ENCODE data around the gene ZDHHC7. TPM values are rescaled to one million over a fixed set of nuclear protein-coding genes. Genes with fewer than 3 reads are reported as not detected.
"Not testable (repeated sequence)": the region's sequence is repeated elsewhere in the genome, so short reads cannot be mapped to it uniquely, and the experiment has no call there.

Gene ZDHHC7
- total RNA-seq, 4 donors from 2014 or later: 49.8 to 59.2 (median 54.3) TPM

GRCh38 chr16:84941921-84942320, 69.4 kb downstream of the ZDHHC7 start:
- DNase-seq: no peak
- Histone ChIP-seq H3K4me1 (no peaks in the 10 kb centered on the region), H3K27me3 (no peaks in the 10 kb centered on the region), H3K9me3 (no peaks in the 10 kb centered on the region), H3K36me3 (no peaks in the 10 kb centered on the region), H3K27ac (no peak overlapping the region), H3K4me3 (replicated peaks in 1 of 3) (no peak overlapping the region)
- intact Hi-C loops (cut with DNase I): no loop called here
- WGBS, 2 donors: 95 to 97% methylated on average over 10 of the region's 10 CpGs
- TF ChIP-seq, protein P1, sequence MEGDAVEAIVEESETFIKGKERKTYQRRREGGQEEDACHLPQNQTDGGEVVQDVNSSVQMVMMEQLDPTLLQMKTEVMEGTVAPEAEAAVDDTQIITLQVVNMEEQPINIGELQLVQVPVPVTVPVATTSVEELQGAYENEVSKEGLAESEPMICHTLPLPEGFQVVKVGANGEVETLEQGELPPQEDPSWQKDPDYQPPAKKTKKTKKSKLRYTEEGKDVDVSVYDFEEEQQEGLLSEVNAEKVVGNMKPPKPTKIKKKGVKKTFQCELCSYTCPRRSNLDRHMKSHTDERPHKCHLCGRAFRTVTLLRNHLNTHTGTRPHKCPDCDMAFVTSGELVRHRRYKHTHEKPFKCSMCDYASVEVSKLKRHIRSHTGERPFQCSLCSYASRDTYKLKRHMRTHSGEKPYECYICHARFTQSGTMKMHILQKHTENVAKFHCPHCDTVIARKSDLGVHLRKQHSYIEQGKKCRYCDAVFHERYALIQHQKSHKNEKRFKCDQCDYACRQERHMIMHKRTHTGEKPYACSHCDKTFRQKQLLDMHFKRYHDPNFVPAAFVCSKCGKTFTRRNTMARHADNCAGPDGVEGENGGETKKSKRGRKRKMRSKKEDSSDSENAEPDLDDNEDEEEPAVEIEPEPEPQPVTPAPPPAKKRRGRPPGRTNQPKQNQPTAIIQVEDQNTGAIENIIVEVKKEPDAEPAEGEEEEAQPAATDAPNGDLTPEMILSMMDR (IDR thresholded peaks at IDR 0.05): no peak
- no peak for TF ChIP-seq POLR2A (IDR thresholded peaks at IDR 0.05)

DNA sequence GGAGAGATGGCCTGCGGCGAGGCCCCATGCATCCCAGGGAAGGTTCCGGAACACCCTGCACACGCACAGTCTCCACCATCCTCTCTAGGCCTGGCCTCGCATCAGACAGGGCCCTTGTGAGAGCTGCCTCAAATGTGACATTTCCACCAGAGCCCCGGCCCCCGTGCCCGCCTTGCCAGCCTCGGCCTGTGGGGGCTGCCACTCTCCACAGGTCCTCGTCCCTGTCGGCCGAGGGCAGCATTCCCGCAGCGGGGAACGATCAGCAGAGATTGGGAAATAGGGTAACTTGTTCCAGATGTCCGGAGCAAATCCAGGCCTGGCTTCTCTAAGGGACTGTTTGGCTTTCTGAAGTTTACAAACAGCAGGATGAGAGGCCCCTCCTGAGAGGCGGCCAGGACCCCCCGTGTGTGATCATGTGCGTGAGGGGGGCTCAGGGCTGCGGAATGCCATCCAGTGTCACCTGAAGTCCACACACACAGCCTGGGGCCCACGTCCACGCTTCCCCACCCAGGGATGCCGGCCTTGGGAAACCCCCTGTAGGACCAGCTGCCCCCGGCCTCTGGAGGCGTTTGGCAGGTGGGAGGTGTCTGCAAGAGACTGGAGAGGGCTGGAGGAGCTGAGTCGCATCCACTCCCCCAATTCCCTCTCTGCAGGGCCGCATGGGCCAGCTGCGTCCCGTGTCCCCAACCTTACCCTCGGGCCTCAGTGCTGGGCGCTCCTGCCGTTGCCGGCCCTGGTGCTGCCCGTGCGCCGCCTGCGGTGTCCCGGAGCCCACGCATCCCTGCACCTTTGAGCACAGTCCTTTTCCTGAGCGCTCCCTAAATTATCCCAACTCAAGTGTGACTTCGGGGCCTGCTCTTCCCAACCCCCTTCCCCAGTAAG, 70.4 kb downstream of the ZDHHC7 start:
- Histone ChIP-seq H3K36me3 (no peaks in the 10 kb centered on the region), H3K27me3 (no peaks in the 10 kb centered on the region), H3K4me3 (replicated peaks in 1 of 3) (no peak overlapping the region), H3K4me1 (no peaks in the 10 kb centered on the region), H3K9me3 (no peaks in the 10 kb centered on the region), H3K27ac (no peak overlapping the region)
- TF ChIP-seq, protein P1 (IDR thresholded peaks at IDR 0.05): no peak
- intact Hi-C loops (cut with DNase I): no loop called here
- WGBS, 2 donors: 78 to 84% methylated on average over 26 to 31 of the region's 41 CpGs
- DNase-seq: no peak

GRCh38 chr16:84938616-84939015, 72.7 kb downstream of the ZDHHC7 start:
- H3K4me3 ChIP-seq (replicated peaks in 1 of 3); DNase-seq; H3K4me1 ChIP-seq; intact Hi-C loops (cut with DNase I); H3K27ac ChIP-seq; H3K27me3 ChIP-seq; H3K9me3 ChIP-seq; H3K36me3 ChIP-seq: not testable (repeated sequence)
- 77 to 82% methylated on average over 6 of the region's 6 CpGs for WGBS, 2 donors

DNA sequence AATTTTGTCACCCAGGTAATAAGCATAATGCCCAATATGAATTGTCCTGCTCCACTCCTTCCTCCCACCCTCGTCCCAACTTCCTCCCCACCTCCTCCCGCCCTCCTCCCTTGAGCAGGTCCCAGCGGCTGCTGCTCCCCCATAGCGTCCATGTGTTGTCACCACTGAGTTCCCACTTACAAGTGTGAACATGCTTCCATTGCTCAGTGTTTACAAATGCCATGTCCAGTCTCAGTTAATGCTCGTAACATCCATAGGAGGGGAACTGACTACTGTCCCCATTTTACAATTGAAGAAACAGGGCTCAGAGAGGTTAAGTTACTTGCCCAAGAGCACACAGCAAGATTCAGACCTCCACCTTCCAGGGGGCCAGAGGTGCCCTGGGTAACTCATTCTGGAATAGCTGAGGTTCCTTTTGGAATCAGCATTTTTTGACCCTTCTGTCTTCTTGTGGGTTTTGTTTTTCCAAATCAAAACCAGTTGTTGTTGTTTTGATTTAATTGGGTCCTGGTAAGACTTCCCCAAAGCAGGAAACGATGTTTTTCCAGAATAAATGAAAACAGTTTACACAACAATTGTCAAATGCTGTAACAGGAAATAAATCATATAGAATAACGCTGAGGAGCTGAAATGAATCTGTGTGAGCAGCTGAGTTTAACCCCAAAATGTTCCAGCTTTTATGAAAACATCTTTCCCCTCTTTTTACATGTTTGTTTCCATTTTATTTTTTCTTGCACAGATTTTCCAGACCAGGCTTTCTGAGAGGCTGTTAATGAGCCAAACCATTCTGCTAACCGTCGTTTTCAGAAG, 73.9 kb downstream of the ZDHHC7 start:
- no peak overlapping the region for H3K27ac ChIP-seq

More for the DNA sequence above, 73.9 kb downstream of the ZDHHC7 start:
- 76 to 78% methylated on average over 9 of the region's 9 CpGs for WGBS, 2 donors
- Histone ChIP-seq H3K4me3 (replicated peaks in 1 of 3) (no peak overlapping the region), H3K4me1 (no peaks in the 10 kb centered on the region), H3K36me3 (no peaks in the 10 kb centered on the region), H3K27me3 (no peaks in the 10 kb centered on the region), H3K9me3 (no peaks in the 10 kb centered on the region)
- DNase-seq: no peak
- intact Hi-C loops (cut with DNase I): no loop called here
- no peak for TF ChIP-seq POLR2A (IDR thresholded peaks at IDR 0.05)
- TF ChIP-seq, protein P1 (IDR thresholded peaks at IDR 0.05): no peak

Measured in thyroid gland (tissue), 4 donors.